ENCODE results near the gene HDAC4. TPM values are rescaled to one million over a fixed set of nuclear protein-coding genes. Genes with fewer than 3 reads are reported as not detected.

HDAC4 gene
- total and polyA plus RNA-seq, 2 of the 4 experiments (the other 2 are of a cell fraction): 4.1 to 7.2 TPM

GRCh38 chr2:239087046-239087710 lies 313.6 kb downstream of the HDAC4 start:
- no peaks in the 10 kb centered on the region for H3K27me3 ChIP-seq (ENCODE audit: control insufficient read depth, insufficient read depth, low read length)
- CTCF ChIA-PET: no interaction called here
- WGBS, 2 experiments (ENCODE audit: extremely low coverage in 2 of 2, insufficient read length in 1 of 2): 92% methylated on average over 12 of the region's 21 CpGs; no CpG with 5 or more reads in 1 of the 2 experiments

More at GRCh38 chr2:239087046-239087710, 313.6 kb downstream of the HDAC4 start:
- Histone ChIP-seq H3K4me2 (ENCODE audit: low read depth, low read length) (no peak overlapping the region), H2BK20ac (ENCODE audit: low read depth, low read length) (no peak overlapping the region), H4K20me1 (ENCODE audit: insufficient read depth, low read length) (no peaks in the 10 kb centered on the region; the same call in 1 of the 2 replicates), H3K79me1 (ENCODE audit: low read depth in 1 of 2, low read length in 2 of 2) (no peaks in the 10 kb centered on the region), H3K4me3 (ENCODE audit: insufficient read depth, low read depth, low read length) (no peak overlapping the region), H2BK120ac (ENCODE audit: low read depth, low read length) (no peak overlapping the region), H4K8ac (ENCODE audit: low read depth in 2 of 2, low read length in 2 of 2) (no peak overlapping the region), H4K5ac (ENCODE audit: low read depth, low read length) (no peak overlapping the region), H2BK15ac (ENCODE audit: low read depth, low read length) (no peak overlapping the region), H2AFZ (replicated peaks; ENCODE audit: low read length, poor library complexity) (peak overlapping the region; percentile 56), H3K36me3 (ENCODE audit: control insufficient read depth, insufficient read depth, low read length) (peaks cover 41% of the 10 kb centered on the region), H3K4ac (ENCODE audit: low read depth, low read length) (no peak overlapping the region), H3K9me1 (ENCODE audit: insufficient read depth, low read length) (no peaks in the 10 kb centered on the region), H3K14ac (replicated peaks; ENCODE audit: low read depth, low read length) (no peak overlapping the region), H3K18ac (ENCODE audit: low read depth, low read length) (no peak overlapping the region), H3K23ac (ENCODE audit: low read depth, low read length) (no peak overlapping the region), H4K91ac (ENCODE audit: insufficient read depth, low read depth, low read length) (no peak overlapping the region), H3K27ac (ENCODE audit: insufficient read depth, low read length) (no peak overlapping the region), H2AK9ac (replicated peaks; ENCODE audit: low read depth, low read length, poor library complexity) (peak overlapping the region; percentile 81), H3K4me1 (ENCODE audit: control insufficient read depth, insufficient read depth, low read length) (no peaks in the 10 kb centered on the region), H3K56ac (ENCODE audit: extremely low read depth, insufficient read depth, low read length) (no peak overlapping the region), H2BK5ac (ENCODE audit: low read depth, low read length, poor library complexity, severe bottlenecking) (no peak overlapping the region), H3K9ac (ENCODE audit: low read depth, low read length) (no peak overlapping the region), H2AK5ac (ENCODE audit: low read depth, low read length) (no peak overlapping the region), H3K9me3 (ENCODE audit: control insufficient read depth, insufficient read depth, low read length) (no peaks in the 10 kb centered on the region)
- ATAC-seq (ENCODE audit: low read depth) (no peak), DNase-seq (peak; percentile 44)
- TF ChIP-seq CHD1 (IDR thresholded peaks at IDR 0.05; ENCODE audit: low read depth, low read length) (no peak), NFE2L2 (IDR thresholded peaks at IDR 0.05; ENCODE audit: low read depth, low read length) (no peak), MXI1 (IDR thresholded peaks at IDR 0.05; ENCODE audit: borderline replicate concordance, low read depth, low read length) (no peak), BHLHE40 (IDR thresholded peaks at IDR 0.05; ENCODE audit: low read depth, low read length) (no peak), CTCF (conservative IDR thresholded peaks at IDR 0.05; ENCODE audit: low read depth, low read length) (no peak), RCOR1 (IDR thresholded peaks at IDR 0.05; ENCODE audit: insufficient replicate concordance, low read length) (no peak)
- POLR2A ChIA-PET (ENCODE audit: unreplicated experiment): no interaction called here
- in situ Hi-C loops (cut with MboI; ENCODE audit: low sequenced_read_pairs) (no loop called here), dilution Hi-C loops (cut with HindIII; ENCODE audit: low sequenced_read_pairs, unreplicated experiment) (no loop called here), intact Hi-C loops (cut with micrococcal nuclease) (no loop called here)
- BruUV-seq (replicated peaks): no TSS peak

Data from IMR-90 (cell line).